ENCODE results near the gene DGKZ. TPM values are rescaled to one million over a fixed set of nuclear protein-coding genes. Genes with fewer than 3 reads are reported as not detected.

DGKZ gene
- total and polyA plus RNA-seq, 10 of the 15 experiments (the other 5 are each of a cell fraction or from before 2014, with no cell fraction given), result 0.50 to 78.4 (median 39.5) TPM

GRCh38 chr11:46364791-46365190, 17.5 kb downstream of the DGKZ start:
- ATAC-seq (no peak), DNase-seq (ENCODE audit: low read depth, low spot score) (no peak), FAIRE-seq (no peak)
- no TSS peak for BruUV-seq (replicated peaks)
- TF ChIP-seq RELB (IDR thresholded peaks at IDR 0.05; ENCODE audit: low read depth), result no peak
- peak; percentile 36; the same call in 1 of the 2 replicates for TF ChIP-seq POLR2A (IDR thresholded peaks at IDR 0.05; ENCODE audit: low read depth, low read length)
- H3K9me3 ChIP-seq (replicated peaks; ENCODE audit: control insufficient read depth, insufficient read depth, low read length), result no peaks in the 10 kb centered on the region
- no peak overlapping the region for H3K9ac ChIP-seq (ENCODE audit: control insufficient read depth, insufficient read depth, low read length)
- no peak overlapping the region for H2AFZ ChIP-seq (ENCODE audit: control insufficient read depth, low read depth, low read length)
- H3K4me1 ChIP-seq (ENCODE audit: control insufficient read depth, insufficient read depth, low read length), result peaks cover 20% of the 10 kb centered on the region
- 93% methylated on average over 3 of the region's 3 CpGs for WGBS (ENCODE audit: insufficient coverage, insufficient replicate concordance, low lambda C conversion rate, missing lambda C conversion rate)
- in situ Hi-C loops (cut with MboI) (no loop called here), intact Hi-C loops (cut with micrococcal nuclease; ENCODE audit: unreplicated experiment) (loop anchor here (5.0 kb wide), 1 partner anchor 127 kb away; no protein-coding TSS in a partner anchor)
- no peak overlapping the region for H3K4me2 ChIP-seq (ENCODE audit: control insufficient read depth, insufficient read depth)
- H3K27me3 ChIP-seq (replicated peaks in 1 of 2; ENCODE audit: control insufficient read depth in 2 of 2, insufficient read depth in 2 of 2, low read length in 1 of 2), result no peaks in the 10 kb centered on the region
- POLR2A ChIA-PET, result interaction anchor here (1.2 kb wide), 1 partner anchor 17 kb away, joined by 4 read pairs; the partner anchor contains the start of gene DGKZ
- SMC1A ChIA-PET (ENCODE audit: uncharacterized antibody, unreplicated experiment), result interaction anchor here (1.3 to 5.5 kb wide), 3 partner anchors 13 to 24 kb away, joined by 3 to 32 read pairs (median 6); partner anchors contain the start of gene DGKZ
- H3K27ac ChIP-seq (ENCODE audit: control insufficient read depth, insufficient read depth), result no peak overlapping the region
- H4K20me1 ChIP-seq (ENCODE audit: control insufficient read depth, insufficient read depth), result no peaks in the 10 kb centered on the region
- peaks cover 9 to 18% of the 10 kb centered on the region in 2 experiments; a peak in 3 of 4 replicates for H3K36me3 ChIP-seq (ENCODE audit: control insufficient read depth in 2 of 2, insufficient read depth in 2 of 2, low read length in 1 of 2)
- RAD21 ChIA-PET (ENCODE audit: unreplicated experiment), result interaction anchor here (0.8 to 3.0 kb wide), 5 partner anchors 13 to 126 kb away, joined by 3 to 17 read pairs (median 11); partner anchors contain the start of gene DGKZ
- peaks cover 26% of the 10 kb centered on the region for H3K79me2 ChIP-seq (ENCODE audit: control insufficient read depth, insufficient read depth, low read length)
- no peak overlapping the region for H3K4me3 ChIP-seq
- CTCF ChIA-PET, result interaction anchor here (0.9 to 15.2 kb wide), 3 partner anchors 13 to 173 kb away, joined by 4 to 423 read pairs (median 5); partner anchors contain the start of gene DGKZ

- DNase-seq (ENCODE audit: low read depth, low spot score) (no peak), ATAC-seq (no peak), FAIRE-seq (no peak)
- ChIA-PET SMC1A (ENCODE audit: uncharacterized antibody, unreplicated experiment) (interaction anchor here (5.5 kb wide), 1 partner anchor 14 kb away, joined by 32 read pairs; no protein-coding TSS in a partner anchor), CTCF (interaction anchor here (1.0 to 15.2 kb wide), 3 partner anchors 15 to 128 kb away, joined by 3 to 423 read pairs (median 5); partner anchors contain the start of gene DGKZ), POLR2A (no interaction called here), RAD21 (ENCODE audit: unreplicated experiment) (interaction anchor here (1.2 to 3.0 kb wide), 4 partner anchors 14 to 128 kb away, joined by 3 to 17 read pairs (median 14); partner anchors contain the start of gene DGKZ)
- in situ Hi-C loops (cut with MboI) (no loop called here), intact Hi-C loops (cut with micrococcal nuclease; ENCODE audit: unreplicated experiment) (loop anchor here (5.0 kb wide), 1 partner anchor 129 kb away; no protein-coding TSS in a partner anchor)
- H2AFZ ChIP-seq (ENCODE audit: control insufficient read depth, low read depth, low read length), result no peak overlapping the region
- H3K9me3 ChIP-seq (replicated peaks; ENCODE audit: control insufficient read depth, insufficient read depth, low read length), result no peaks in the 10 kb centered on the region
- no peak overlapping the region for H3K4me3 ChIP-seq
- no peak overlapping the region for H3K9ac ChIP-seq (ENCODE audit: control insufficient read depth, insufficient read depth, low read length)
- peaks cover 9 to 22% of the 10 kb centered on the region in 2 experiments; a peak in 3 of 4 replicates for H3K36me3 ChIP-seq (ENCODE audit: control insufficient read depth in 2 of 2, insufficient read depth in 2 of 2, low read length in 1 of 2)
- no peak for TF ChIP-seq SMC3 (IDR thresholded peaks at IDR 0.05; ENCODE audit: borderline replicate concordance, low read length)
- 0 out of 2 replicates have a peak, but pooled peaks have one; percentile 13 for TF ChIP-seq POLR2A (IDR thresholded peaks at IDR 0.05; ENCODE audit: low read depth, low read length)
- H3K4me2 ChIP-seq (ENCODE audit: control insufficient read depth, insufficient read depth), result no peak overlapping the region
- 91% methylated on average over 22 of the region's 22 CpGs for WGBS (ENCODE audit: insufficient coverage, insufficient replicate concordance, low lambda C conversion rate, missing lambda C conversion rate)
- no peak overlapping the region for H3K27ac ChIP-seq (ENCODE audit: control insufficient read depth, insufficient read depth)
- BruUV-seq (replicated peaks), result no TSS peak
- peaks cover 18% of the 10 kb centered on the region for H3K79me2 ChIP-seq (ENCODE audit: control insufficient read depth, insufficient read depth, low read length)
- H3K4me1 ChIP-seq (ENCODE audit: control insufficient read depth, insufficient read depth, low read length), result peaks cover 14% of the 10 kb centered on the region
- H4K20me1 ChIP-seq (ENCODE audit: control insufficient read depth, insufficient read depth), result no peaks in the 10 kb centered on the region
- H3K27me3 ChIP-seq (replicated peaks in 1 of 2; ENCODE audit: control insufficient read depth in 2 of 2, insufficient read depth in 2 of 2, low read length in 1 of 2), result no peaks in the 10 kb centered on the region
Observed at GRCh38 chr11:46366260-46366659, 19.0 kb downstream of the DGKZ start.

Measured in GM12878 (cell line).